Femur (tissue), 1 donor: ENCODE results near the gene NTSR2.

Experiments
- DNase-seq: peaks from one replicate; pipeline ENCODE4 v3.0.0-alpha.2; 2017

Gene NTSR2

GRCh38 chr2:11699686-11700670 lies 30.0 kb upstream of the NTSR2 start:
- no peak for DNase-seq

- peak; percentile 49 for DNase-seq
Measured at GRCh38 chr2:11698009-11698922, 28.3 kb upstream of the NTSR2 start.

GRCh38 chr2:11697103-11697871 lies 27.3 kb upstream of the NTSR2 start:
- DNase-seq: peak; percentile 57

GRCh38 chr2:11696736-11697102 lies 26.7 kb upstream of the NTSR2 start:
- no peak for DNase-seq

- DNase-seq: no peak
Measured at GRCh38 chr2:11695576-11695975, 25.6 kb upstream of the NTSR2 start.

GRCh38 chr2:11692966-11693521 lies 23.0 kb upstream of the NTSR2 start:
- peak; percentile 68 for DNase-seq

- DNase-seq: no peak
Measured at GRCh38 chr2:11691076-11691660, 21.2 kb upstream of the NTSR2 start.

- DNase-seq: peak; percentile 82
Measured at GRCh38 chr2:11688222-11689069, 18.5 kb upstream of the NTSR2 start.

GRCh38 chr2:11687736-11688135 lies 17.7 kb upstream of the NTSR2 start:
- DNase-seq: no peak

GRCh38 chr2:11685906-11686470 lies 16.0 kb upstream of the NTSR2 start:
- no peak for DNase-seq

GRCh38 chr2:11684894-11685460 lies 15.0 kb upstream of the NTSR2 start:
- DNase-seq: no peak

GRCh38 chr2:11683966-11684365 lies 14.0 kb upstream of the NTSR2 start:
- DNase-seq: no peak

GRCh38 chr2:11683476-11683875 lies 13.5 kb upstream of the NTSR2 start:
- DNase-seq: no peak

GRCh38 chr2:11682590-11682915 lies 12.6 kb upstream of the NTSR2 start:
- DNase-seq: no peak

GRCh38 chr2:11681722-11682589 lies 12.0 kb upstream of the NTSR2 start:
- DNase-seq: no peak

GRCh38 chr2:11680901-11681721 lies 11.1 kb upstream of the NTSR2 start:
- DNase-seq: no peak

- DNase-seq: no peak
Measured at GRCh38 chr2:11680182-11680900, 10.3 kb upstream of the NTSR2 start.
